ENCODE data around the gene UBE3B. TPM values are rescaled to one million over a fixed set of nuclear protein-coding genes. Genes with fewer than 3 reads are reported as not detected.

UBE3B gene
- polyA plus RNA-seq, 1 donor: 38.7 TPM

DNA sequence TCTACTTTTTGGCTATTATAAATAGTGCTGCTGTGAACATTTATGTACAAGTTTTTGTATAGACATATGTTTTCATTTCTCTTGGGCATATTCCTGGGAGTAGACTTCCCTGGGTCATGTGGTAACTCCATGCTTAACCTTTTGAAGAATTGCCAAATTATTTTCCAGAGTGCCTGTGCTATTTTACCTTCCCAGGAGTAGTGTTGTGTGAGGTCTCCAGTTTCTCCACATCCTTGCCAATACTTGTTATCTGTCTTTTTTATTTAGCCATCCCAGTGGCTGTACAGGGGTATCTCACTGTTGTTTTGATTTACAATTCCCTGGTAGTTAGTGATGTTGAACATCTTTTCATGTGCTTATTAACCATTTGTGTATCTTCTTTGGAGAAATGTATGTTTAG is 18.9 kb downstream of the UBE3B start:
- DNase-seq: no peak

GRCh38 chr12:109497675-109498074 is 20.2 kb downstream of the UBE3B start:
- DNase-seq: no peak

- no peak for DNase-seq
Observed at GRCh38 chr12:109500406-109501185, 23.2 kb downstream of the UBE3B start.

GRCh38 chr12:109501299-109501698 is 23.9 kb downstream of the UBE3B start:
- no peak for DNase-seq

DNA sequence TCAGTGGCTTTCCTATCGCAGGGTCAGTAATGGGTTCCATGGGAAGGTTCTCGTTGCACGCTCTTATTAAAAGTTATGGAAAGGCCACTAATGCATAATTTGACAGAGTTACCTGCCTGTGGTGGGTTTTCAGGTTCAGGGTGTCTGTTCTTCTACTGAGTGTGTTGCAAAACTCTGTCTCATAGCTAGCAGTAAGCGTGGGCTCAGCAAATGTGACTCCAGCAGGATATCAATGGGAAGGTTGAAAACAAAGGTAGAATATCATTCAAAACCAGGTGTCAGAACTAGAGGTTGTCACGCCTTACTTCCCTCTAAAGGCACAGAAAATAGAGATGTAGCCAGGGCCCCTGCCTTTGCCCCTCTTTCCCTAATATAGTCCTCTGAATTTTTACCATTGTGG is 24.9 kb downstream of the UBE3B start:
- DNase-seq: no peak

- DNase-seq: no peak
Observed at GRCh38 chr12:109503611-109504010, 26.2 kb downstream of the UBE3B start.

DNA sequence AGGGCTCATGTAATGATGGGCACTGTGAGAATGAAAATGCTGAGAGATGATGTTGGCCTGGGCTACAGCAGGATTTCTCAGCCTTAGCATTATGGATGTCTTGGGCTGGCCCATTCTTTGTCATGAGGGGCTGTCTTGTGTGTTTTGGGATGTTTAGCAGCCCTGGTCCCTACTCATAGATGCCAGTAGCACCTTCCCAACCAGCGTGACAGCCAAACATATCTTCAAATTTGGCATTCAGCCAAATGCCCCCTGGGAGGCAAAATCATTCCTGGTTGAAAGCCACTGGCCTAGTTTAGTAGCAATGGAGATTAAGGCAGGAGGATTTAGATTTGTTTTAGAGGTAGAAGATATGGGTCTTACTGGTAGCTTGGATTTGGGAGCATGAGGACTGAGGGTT is 26.6 kb downstream of the UBE3B start:
- no peak for DNase-seq

GRCh38 chr12:109510196-109510595 is 32.8 kb downstream of the UBE3B start:
- DNase-seq: no peak

DNA sequence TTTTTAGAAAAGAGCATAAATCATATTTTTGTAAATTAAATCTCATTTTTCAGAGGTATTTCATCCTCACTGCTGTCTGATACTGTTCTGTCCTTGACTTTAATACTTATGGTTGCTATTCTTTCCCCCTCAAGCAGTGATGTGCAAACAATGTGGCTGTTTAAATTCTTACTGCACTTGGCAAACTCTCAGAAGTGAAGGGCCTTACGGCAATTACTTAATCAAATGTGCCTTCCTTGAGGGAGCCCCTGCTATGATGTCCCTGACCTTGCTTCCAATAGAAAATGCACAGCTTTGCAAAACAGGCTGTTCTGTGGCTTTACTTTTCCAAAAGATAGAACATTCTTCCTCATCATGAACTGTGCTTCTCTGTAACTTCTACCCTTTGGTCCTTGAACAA is 35.2 kb downstream of the UBE3B start:
- no peak for DNase-seq

GRCh38 chr12:109513051-109513450 is 35.6 kb downstream of the UBE3B start:
- no peak for DNase-seq

DNA sequence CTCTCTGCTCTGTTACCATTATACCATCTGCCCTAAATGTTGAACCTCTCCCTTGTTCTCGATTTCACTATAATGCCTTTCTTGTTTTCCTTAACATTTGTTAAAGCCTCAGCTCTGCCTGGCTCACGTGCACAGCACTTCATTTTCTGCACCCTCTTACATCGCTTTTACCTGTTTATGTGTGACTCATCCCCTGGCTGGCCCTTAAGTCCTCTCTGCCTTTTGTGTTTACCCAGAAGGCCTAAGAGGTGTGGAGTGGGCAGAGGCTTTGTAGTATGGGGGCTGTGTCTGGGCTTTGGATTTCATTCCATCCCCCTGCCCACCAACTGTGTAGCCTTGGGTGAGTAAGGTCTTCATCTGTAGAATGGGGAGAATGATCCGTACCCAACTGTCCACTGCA is 36.5 kb downstream of the UBE3B start:
- no peak for DNase-seq

GRCh38 chr12:109517619-109518018 is 40.2 kb downstream of the UBE3B start:
- DNase-seq: no peak

DNA sequence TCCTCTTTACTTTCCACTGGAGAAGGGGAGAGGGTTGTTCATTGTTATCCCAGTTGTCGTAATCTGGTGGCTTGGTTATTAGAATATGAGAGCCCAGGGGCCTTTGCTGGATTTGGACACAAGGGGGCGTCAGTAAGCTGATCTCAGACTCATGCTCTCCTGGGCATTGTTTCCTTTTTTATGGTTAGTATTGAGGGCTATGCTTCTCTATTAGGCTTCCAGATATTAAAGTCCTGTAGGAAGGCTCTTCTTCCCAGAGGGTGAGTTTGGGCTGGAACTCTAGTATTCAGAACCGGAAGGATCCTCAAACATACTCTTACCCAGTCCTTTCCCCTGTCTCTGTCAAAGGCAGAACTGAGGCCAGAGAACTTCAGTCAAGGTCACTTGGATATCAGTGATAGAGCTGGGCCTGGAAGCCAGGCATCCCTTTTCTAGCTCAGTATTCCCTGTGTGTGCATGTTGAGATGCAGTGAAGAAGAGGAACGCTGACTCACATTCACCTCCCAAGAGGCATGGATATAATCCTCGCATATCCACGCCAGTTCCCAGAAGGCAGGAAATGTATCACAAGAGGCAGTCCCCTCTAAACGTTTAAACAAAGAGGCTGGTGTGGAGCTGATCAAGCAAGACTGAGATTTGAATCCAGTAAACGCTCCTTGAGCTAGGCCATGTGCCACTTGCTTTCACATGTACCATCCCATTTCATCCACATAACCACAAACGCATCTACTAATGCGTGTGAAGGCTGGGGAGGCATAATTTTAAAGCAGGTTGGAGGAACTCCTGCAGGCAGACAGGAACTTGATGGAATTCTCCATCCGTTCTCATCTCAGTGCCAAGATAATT is 41.6 kb downstream of the UBE3B start:
- peak; percentile 60 for DNase-seq

DNA sequence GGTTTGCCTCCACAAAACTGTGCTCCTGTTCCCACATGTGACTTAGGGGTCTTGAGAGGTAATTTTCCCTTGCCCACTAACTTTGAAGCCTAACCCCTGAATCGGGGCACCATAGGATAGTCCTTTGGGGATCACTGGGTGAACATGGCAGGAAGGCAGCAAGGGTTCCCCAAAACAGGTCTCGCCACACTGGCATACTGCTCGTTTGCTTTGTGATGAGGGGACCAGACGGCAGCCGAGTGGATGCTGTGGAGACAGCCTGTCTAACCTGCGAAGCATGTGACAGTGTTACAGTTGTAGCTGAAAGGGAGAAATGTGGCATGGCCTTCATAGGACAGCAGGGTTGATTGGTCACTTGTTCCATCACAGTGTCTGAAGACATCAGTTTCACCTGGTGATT is 42.4 kb downstream of the UBE3B start:
- DNase-seq: no peak

DNA sequence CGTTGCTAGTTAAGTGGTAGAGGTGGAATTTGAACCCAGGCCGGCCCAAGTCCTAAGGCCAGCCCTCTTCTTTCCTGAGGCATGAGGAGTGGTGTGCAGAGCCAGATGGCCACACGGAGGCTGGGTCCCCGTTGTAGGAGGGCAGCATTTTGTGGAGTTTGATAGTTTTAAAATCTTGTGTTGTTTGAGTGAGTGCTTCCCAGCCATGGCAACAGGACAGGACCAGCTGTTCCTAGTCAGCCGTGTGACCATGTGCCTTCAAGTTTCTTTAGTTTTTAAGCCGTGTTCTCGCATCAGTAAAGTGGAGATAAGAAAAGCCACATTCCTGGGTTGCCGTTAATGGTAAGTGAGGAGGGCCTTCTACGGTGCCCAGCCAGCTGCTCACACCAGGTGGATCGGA is 44.4 kb downstream of the UBE3B start:
- peak; percentile 15 for DNase-seq

DNA sequence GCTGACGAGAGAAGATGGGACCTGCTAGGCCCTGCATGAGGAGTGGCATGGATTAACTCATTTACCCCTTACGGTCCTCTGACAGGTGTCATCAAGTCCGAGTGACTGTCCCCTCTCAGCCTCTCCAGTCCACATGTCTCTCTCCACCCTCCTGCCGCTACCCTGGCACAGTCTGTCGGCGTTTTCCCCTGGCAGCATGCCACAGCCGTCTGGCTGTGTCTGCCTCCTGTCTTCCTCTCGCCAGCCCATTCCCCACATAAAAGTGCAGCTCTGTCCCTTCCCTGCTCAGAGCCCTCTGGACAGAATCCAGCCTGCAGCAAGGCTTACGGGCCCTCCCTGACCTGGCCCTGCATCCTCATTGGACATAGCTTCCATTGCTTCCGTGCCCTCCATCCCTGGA is 45.6 kb downstream of the UBE3B start:
- DNase-seq: no peak

DNA sequence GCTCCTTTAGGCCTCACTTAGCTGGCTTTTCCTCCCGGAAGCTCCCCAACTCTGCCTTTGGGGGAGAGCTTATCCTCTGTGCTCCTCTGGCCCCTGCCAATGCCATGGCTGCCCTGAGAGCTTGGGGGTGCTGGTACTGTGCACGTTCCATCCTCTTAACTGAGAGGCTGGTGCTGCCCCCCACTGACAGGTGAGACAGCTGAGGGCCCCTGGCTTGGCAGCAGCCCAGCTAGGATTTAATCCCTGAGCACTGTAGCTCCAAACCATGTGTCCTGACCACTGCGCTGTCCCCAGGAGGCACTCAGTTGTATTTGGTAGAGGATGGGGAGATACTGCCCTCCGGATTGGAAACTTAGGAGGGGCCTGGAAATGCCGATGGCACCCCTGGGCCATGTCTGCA is 46.1 kb downstream of the UBE3B start:
- no peak for DNase-seq

DNA sequence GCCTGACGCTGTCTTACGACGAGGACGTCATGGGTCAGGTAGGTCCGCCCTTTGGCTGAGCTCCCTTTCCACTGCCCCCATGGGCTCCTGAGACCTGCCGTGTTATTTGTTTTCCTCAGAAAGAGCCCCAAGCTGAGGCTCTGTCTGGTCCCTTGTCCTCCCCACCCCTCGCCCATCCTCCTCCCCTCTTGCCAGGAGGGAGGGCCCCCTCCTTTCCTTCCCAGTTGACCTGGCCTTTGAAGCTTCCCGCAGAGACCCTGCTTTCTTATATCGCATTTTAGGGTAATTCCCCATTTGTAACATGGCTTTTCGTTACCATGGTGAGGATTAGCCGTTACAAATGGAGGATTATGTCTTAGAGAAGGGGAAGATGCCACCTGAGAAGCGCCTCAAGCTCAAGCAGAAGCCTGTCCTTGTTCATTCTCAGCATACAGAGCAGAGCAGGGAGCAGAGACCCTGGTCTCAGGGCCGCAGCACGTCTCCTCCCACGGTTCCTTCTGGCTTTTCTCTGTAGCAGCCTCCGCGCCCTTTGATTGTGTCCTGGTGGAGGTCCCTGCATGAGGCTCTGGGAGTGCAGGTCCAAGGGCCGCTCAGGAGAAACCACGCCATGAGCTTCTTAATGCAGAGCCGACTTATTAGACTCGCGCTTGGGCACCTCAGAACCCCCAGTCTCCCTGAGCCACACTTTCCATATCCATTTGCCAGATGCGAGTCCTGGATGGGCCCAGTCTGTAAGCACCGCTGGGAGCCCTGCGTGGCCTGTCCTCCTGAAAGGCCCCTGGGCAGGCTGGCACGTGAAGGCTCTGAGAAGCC is 47.2 kb downstream of the UBE3B start:
- no peak for DNase-seq

GRCh38 chr12:109525279-109525585 is 47.8 kb downstream of the UBE3B start:
- no peak for DNase-seq

DNA sequence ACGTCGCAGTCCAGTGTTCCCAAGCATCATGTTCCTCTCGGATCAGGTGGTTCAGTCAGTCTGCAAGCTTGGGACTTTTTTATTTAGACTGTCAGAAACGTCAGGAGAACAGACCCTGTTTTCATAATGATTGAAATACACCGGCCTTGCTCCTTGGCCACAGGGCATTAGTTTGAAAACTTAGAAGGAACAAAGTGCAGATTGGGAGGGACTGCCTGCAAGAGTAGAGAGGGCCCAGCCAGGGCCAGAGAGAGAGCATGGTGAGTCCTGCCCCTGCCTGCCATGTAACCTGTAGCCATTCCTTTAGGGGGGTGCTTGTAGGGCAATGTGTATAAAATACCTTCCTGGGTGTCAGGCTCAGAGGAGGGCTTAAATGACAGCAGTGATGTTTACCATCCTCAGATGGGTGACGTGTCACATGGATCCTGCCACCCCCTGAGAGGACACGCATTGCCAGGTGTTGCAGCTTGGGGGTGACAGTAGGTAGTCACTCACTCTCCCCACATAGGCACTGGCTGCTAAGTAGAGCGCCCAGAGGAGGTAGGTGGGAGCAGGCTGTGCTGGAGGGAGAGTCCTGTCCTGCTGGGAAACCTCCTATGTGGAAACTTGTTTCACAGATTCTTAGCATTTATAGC is 50.2 kb downstream of the UBE3B start:
- no peak for DNase-seq

DNA sequence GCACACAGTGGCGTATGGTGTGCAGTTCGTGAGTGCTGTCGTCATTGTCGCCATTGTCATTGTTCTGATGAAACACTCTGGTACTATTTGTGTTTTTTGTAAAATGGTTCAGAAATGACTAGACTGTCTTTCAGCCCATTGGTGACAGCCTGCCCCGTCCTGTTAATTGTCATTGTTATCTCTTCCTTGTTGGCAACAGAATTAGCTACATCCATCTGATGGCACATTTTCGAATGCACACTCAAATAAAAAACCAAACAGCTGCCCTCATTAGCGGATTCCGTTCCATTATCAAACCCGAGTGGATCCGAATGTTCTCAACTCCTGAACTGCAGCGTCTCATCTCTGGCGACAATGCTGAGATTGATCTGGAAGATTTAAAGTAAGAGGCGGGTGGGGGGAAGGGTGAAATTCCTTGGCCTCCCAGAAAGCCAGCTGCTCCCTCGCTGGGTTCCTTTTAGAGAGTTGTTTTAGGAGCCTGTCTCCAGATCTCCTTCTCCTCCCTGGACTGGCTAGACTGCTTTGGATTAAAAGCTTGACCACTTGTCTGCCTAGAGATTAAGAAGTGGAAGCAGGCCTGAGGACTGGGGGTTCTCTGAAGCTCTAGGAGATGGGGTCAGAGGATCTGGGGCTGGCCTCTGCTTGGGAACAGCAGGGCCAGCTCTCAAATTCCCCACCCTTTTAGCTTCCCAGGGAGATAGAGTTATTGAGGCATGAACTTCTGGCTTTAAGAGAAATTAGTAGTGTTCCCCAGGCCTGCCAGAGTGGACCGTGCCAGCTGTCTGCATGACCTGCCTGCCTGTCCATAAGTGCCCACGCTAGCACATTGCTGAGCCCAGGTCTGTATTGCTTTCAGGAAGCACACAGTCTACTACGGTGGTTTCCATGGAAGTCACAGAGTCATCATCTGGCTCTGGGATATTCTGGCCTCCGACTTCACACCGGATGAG is 52.5 kb downstream of the UBE3B start:
- DNase-seq: no peak

Measured in left kidney (tissue), 2 donors.